Sigmoid colon (tissue), 7 donors: Measurements from ENCODE around the gene ATG12. TPM values are rescaled to one million over a fixed set of nuclear protein-coding genes. Genes with fewer than 3 reads are reported as not detected.

ENCODE experiments used
- DNase-seq: peaks from one replicate; pipeline ENCODE4 v3.0.0-alpha.2; 2019
- H3K27ac ChIP-seq, 4 donors: fragments of 200-600 bp; sonication (generic); one replicate each; pipeline ENCODE4 v1.5.1; 2016 to 2019; ENCODE audit warnings: mild to moderate bottlenecking in 1 of 4
- H3K27me3 ChIP-seq, 3 donors: fragments of 200-600 bp; sonication (generic); one replicate each; pipeline ENCODE4 v1.5.1; 2019; ENCODE audit warnings: mild to moderate bottlenecking in 1 of 3
- H3K36me3 ChIP-seq, 4 donors: fragments of 200-600 bp; sonication (generic); one replicate each; pipeline ENCODE4 v1.5.1; 2016 to 2019
- H3K4me1 ChIP-seq, 4 donors: fragments of 200-600 bp; sonication (generic); one replicate each; pipeline ENCODE4 v1.5.1; 2017 to 2019
- H3K4me3 ChIP-seq, 4 donors: fragments of 200-600 bp; sonication (generic); one replicate each; pipeline ENCODE4 v1.5.1; 2017 to 2019; ENCODE audit warnings: mild to moderate bottlenecking in 2 of 4, moderate library complexity in 1 of 4
- H3K9me3 ChIP-seq, 4 donors: fragments of 200-600 bp in 3 of 4; sonication (generic) in 3 of 4; one replicate each; pipeline versions ENCODE4 v1.5.1 to v1.6.1; 2013 to 2019
- CTCF ChIP-seq, 4 experiments: fragments of 450-650 bp in 3 of 4; fragments of 200-600 bp in 1 of 4; IDR thresholded peaks; one replicate each; pipeline ENCODE4 v1.5.1; 2016 to 2019; ENCODE audit warnings: antibody characterized with exemption in 4 of 4, mild to moderate bottlenecking in 3 of 4, moderate library complexity in 2 of 4
- EP300 ChIP-seq, 4 donors: sonication (generic); formaldehyde crosslinking; IDR thresholded peaks; one replicate each; pipeline ENCODE4 v1.6.1; 2017; ENCODE audit warnings: antibody characterized with exemption in 4 of 4
- POLR2A ChIP-seq, 2 donors: fragments of 450-650 bp; IDR thresholded peaks; one replicate each; pipeline ENCODE4 v1.6.1; 2016; ENCODE audit warnings: antibody characterized with exemption in 2 of 2, mild to moderate bottlenecking in 2 of 2, moderate library complexity in 2 of 2
- POLR2AphosphoS5 ChIP-seq, 4 donors: sonication (generic); formaldehyde crosslinking; IDR thresholded peaks; one replicate each; pipeline ENCODE4 v1.6.1; 2017; ENCODE audit warnings: antibody characterized with exemption in 4 of 4
- WGBS, 2 donors: extraction: QIAGEN DNeasy Blood & Tissue Kit; methylation state at CpG; one replicate each; pipeline ENCODE4 v1.1.7; 2013; 5-methylcytosine and 5-hydroxymethylcytosine counted together
- intact Hi-C: fragments of 100-400 bp; cut with DNase I; formaldehyde crosslinking; loops from one replicate; pipeline ENCODE4 v1.15.1; 2023
- polyA plus RNA-seq, 3 donors: library from polyadenylated mRNA; stranded (reverse); fragments of 200-250 nt; gene quantifications; one replicate each; pipeline ENCODE4 v1.2.3, GENCODE V29; 2013
- total RNA-seq, 4 donors: library from RNA; depleted of rRNA; stranded (reverse); fragments of >200 nt; gene quantifications; one replicate each; pipeline ENCODE4 v1.1.0, GENCODE V29; 2016
- donor health status: healthy with polysubstance abuse.
- donor health status: Bipolar disorder and iron deficiency.
- donor health status: healthy.

The ATG12 gene
- total and polyA plus RNA-seq, 7 donors = 29.5 to 82.5 (median 46.0) TPM

- intact Hi-C loops = no loop called here
Measured at GRCh38 chr5:115801152-115801551, 40.2 kb downstream of the ATG12 start.

GRCh38 chr5:115800108-115800507 is 41.3 kb downstream of the ATG12 start:
- no peaks in the 10 kb centered on the region for H3K27me3 ChIP-seq
- no peak overlapping the region for H3K27ac ChIP-seq
- DNase-seq = no peak
- H3K4me3 ChIP-seq = no peak overlapping the region
- H3K4me1 ChIP-seq = no peaks in the 10 kb centered on the region
- H3K36me3 ChIP-seq = no peaks in the 10 kb centered on the region
- intact Hi-C loops = no loop called here
- 70 to 82% methylated on average over 2 of the region's 2 CpGs for WGBS, 2 donors
- TF ChIP-seq EP300 (IDR thresholded peaks at IDR 0.05) = no peak
- TF ChIP-seq POLR2AphosphoS5 (IDR thresholded peaks at IDR 0.05) = no peak
- TF ChIP-seq POLR2A (IDR thresholded peaks at IDR 0.05) = no peak
- TF ChIP-seq CTCF (IDR thresholded peaks at IDR 0.05) = no peak
- no peaks in the 10 kb centered on the region for H3K9me3 ChIP-seq

More at GRCh38 chr5:115801152-115801551, 40.2 kb downstream of the ATG12 start:
- H3K4me3 ChIP-seq = no peak overlapping the region
- no peak for DNase-seq
- H3K27me3 ChIP-seq = no peaks in the 10 kb centered on the region
- no peaks in the 10 kb centered on the region for H3K9me3 ChIP-seq
- no peaks in the 10 kb centered on the region for H3K4me1 ChIP-seq
- H3K36me3 ChIP-seq = no peaks in the 10 kb centered on the region
- TF ChIP-seq CTCF (IDR thresholded peaks at IDR 0.05) (no peak), POLR2A (IDR thresholded peaks at IDR 0.05) (no peak), EP300 (IDR thresholded peaks at IDR 0.05) (no peak), POLR2AphosphoS5 (IDR thresholded peaks at IDR 0.05) (no peak)
- H3K27ac ChIP-seq = no peak overlapping the region
- WGBS, 2 donors = 96 to 97% methylated on average over 2 of the region's 2 CpGs

- WGBS, 2 donors = 53 to 78% methylated on average over 2 of the region's 2 CpGs
- DNase-seq = no peak
- intact Hi-C loops = no loop called here
Measured at GRCh38 chr5:115798252-115798651, 43.1 kb downstream of the ATG12 start.

GRCh38 chr5:115796656-115797055 is 44.7 kb downstream of the ATG12 start:
- Histone ChIP-seq H3K4me1 (no peaks in the 10 kb centered on the region), H3K36me3 (no peaks in the 10 kb centered on the region), H3K9me3 (no peaks in the 10 kb centered on the region), H3K27ac (no peak overlapping the region), H3K4me3 (no peak overlapping the region), H3K27me3 (no peaks in the 10 kb centered on the region)
- intact Hi-C loops = no loop called here
- no peak for TF ChIP-seq POLR2AphosphoS5 (IDR thresholded peaks at IDR 0.05)
- no peak for TF ChIP-seq POLR2A (IDR thresholded peaks at IDR 0.05)
- TF ChIP-seq CTCF (IDR thresholded peaks at IDR 0.05) = no peak
- no peak for TF ChIP-seq EP300 (IDR thresholded peaks at IDR 0.05)
- 75 to 87% methylated on average over 3 of the region's 3 CpGs for WGBS, 2 donors
- DNase-seq = no peak

More at GRCh38 chr5:115798252-115798651, 43.1 kb downstream of the ATG12 start:
- Histone ChIP-seq H3K4me3 (no peak overlapping the region), H3K27me3 (no peaks in the 10 kb centered on the region), H3K4me1 (no peaks in the 10 kb centered on the region), H3K9me3 (no peaks in the 10 kb centered on the region), H3K36me3 (no peaks in the 10 kb centered on the region), H3K27ac (no peak overlapping the region)
- no peak for TF ChIP-seq CTCF (IDR thresholded peaks at IDR 0.05)

GRCh38 chr5:115795700-115796099 is 45.7 kb downstream of the ATG12 start:
- Histone ChIP-seq H3K9me3 (no peaks in the 10 kb centered on the region), H3K27ac (no peak overlapping the region), H3K4me1 (no peaks in the 10 kb centered on the region), H3K4me3 (no peak overlapping the region), H3K36me3 (no peaks in the 10 kb centered on the region), H3K27me3 (no peaks in the 10 kb centered on the region)
- no peak for DNase-seq
- 84 to 94% methylated on average over 1 of the region's 1 CpG for WGBS, 2 donors
- intact Hi-C loops = no loop called here
- no peak for TF ChIP-seq POLR2AphosphoS5 (IDR thresholded peaks at IDR 0.05)
- TF ChIP-seq POLR2A (IDR thresholded peaks at IDR 0.05) = no peak
- TF ChIP-seq EP300 (IDR thresholded peaks at IDR 0.05) = no peak
- no peak for TF ChIP-seq CTCF (IDR thresholded peaks at IDR 0.05)
